GM12878 (cell line): Measurements from ENCODE around the gene NME5.

ENCODE experiments used
- ATF3 ChIP-seq: IDR thresholded peaks from 2 replicates; pipeline ENCODE4 v1.6.1; 2011; ENCODE audit warnings: low read depth, mild to moderate bottlenecking, low read length, moderate library complexity, borderline replicate concordance; ENCODE audit errors: extremely low read depth
- BACH1 ChIP-seq: fragments of 450-650 bp; IDR thresholded peaks from 2 replicates; pipeline ENCODE4 v1.6.1; 2017; ENCODE audit warnings: mild to moderate bottlenecking, borderline replicate concordance
- BRCA1 ChIP-seq: IDR thresholded peaks from 2 replicates; pipeline ENCODE4 v1.6.1; 2011; ENCODE audit warnings: low read depth, low read length, improper control_type of control experiment
- FOXM1 ChIP-seq: IDR thresholded peaks from 2 replicates; pipeline ENCODE4 v1.6.1; 2012; ENCODE audit warnings: low read depth, mild to moderate bottlenecking, inconsistent platforms, low read length, moderate library complexity
- POLR2A ChIP-seq: IDR thresholded peaks from 2 replicates; pipeline ENCODE4 v1.6.1; 2011; ENCODE audit warnings: low read depth, mild to moderate bottlenecking, low read length
- POLR2AphosphoS5 ChIP-seq: IDR thresholded peaks from 2 replicates; pipeline ENCODE4 v1.6.1; 2011; ENCODE audit warnings: mild to moderate bottlenecking, low read length, inconsistent platforms
- SKIL ChIP-seq: fragments of 450-650 bp; IDR thresholded peaks from 2 replicates; pipeline ENCODE4 v1.6.1; 2017; ENCODE audit warnings: mild to moderate bottlenecking, low read depth, inconsistent platforms; ENCODE audit not compliant: poor library complexity, severe bottlenecking
- USF2 ChIP-seq: IDR thresholded peaks from 2 replicates; pipeline ENCODE4 v1.6.1; 2011; ENCODE audit warnings: low read depth, low read length, improper control_type of control experiment, borderline replicate concordance
- ZSCAN29 ChIP-seq: fragments of 450-650 bp; IDR thresholded peaks from 2 replicates; pipeline ENCODE4 v1.6.1; 2017; ENCODE audit warnings: mild to moderate bottlenecking, moderate library complexity
- ZZZ3 ChIP-seq: IDR thresholded peaks from 2 replicates; pipeline ENCODE4 v1.6.1; 2011; ENCODE audit warnings: low read depth; ENCODE audit not compliant: control insufficient read depth, insufficient read length
- TF ChIP-seq, protein P1 (sequence below): IDR thresholded peaks from 2 replicates; pipeline ENCODE4 v1.6.1; 2012; ENCODE audit warnings: low read depth, low read length, improper control_type of control experiment
- TF ChIP-seq, protein P2 (sequence below): fragments of 450-650 bp; IDR thresholded peaks from 2 replicates; pipeline ENCODE4 v1.6.1; 2017; ENCODE audit warnings: mild to moderate bottlenecking
- TF ChIP-seq, protein P3 (sequence below), 3 experiments: IDR thresholded peaks in 2 of 3; conservative IDR thresholded peaks in 1 of 3; 2 replicates each; pipeline ENCODE4 v1.5.1; 2011; ENCODE audit warnings: low read depth in 3 of 3, low read length in 3 of 3, mild to moderate bottlenecking in 3 of 3, control low read depth in 2 of 3, moderate library complexity in 2 of 3, inconsistent platforms in 1 of 3, mixed read lengths in 1 of 3; ENCODE audit not compliant: control insufficient read depth in 2 of 3, insufficient read depth in 1 of 3; ENCODE audit errors: extremely low read depth in 1 of 3

GRCh38 chr5:138170299-138170698 lies 31.1 kb upstream of the NME5 start:
- TF ChIP-seq, protein P1, sequence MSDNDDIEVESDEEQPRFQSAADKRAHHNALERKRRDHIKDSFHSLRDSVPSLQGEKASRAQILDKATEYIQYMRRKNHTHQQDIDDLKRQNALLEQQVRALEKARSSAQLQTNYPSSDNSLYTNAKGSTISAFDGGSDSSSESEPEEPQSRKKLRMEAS: no peak
- TF ChIP-seq, protein P2, sequence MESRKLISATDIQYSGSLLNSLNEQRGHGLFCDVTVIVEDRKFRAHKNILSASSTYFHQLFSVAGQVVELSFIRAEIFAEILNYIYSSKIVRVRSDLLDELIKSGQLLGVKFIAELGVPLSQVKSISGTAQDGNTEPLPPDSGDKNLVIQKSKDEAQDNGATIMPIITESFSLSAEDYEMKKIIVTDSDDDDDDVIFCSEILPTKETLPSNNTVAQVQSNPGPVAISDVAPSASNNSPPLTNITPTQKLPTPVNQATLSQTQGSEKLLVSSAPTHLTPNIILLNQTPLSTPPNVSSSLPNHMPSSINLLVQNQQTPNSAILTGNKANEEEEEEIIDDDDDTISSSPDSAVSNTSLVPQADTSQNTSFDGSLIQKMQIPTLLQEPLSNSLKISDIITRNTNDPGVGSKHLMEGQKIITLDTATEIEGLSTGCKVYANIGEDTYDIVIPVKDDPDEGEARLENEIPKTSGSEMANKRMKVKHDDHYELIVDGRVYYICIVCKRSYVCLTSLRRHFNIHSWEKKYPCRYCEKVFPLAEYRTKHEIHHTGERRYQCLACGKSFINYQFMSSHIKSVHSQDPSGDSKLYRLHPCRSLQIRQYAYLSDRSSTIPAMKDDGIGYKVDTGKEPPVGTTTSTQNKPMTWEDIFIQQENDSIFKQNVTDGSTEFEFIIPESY: no peak
- TF ChIP-seq SKIL (no peak), POLR2AphosphoS5 (no peak), FOXM1 (no peak), ZSCAN29 (no peak), USF2 (no peak), BRCA1 (no peak), ZZZ3 (no peak), POLR2A (no peak), ATF3 (no peak), BACH1 (no peak)
- TF ChIP-seq, protein P3, sequence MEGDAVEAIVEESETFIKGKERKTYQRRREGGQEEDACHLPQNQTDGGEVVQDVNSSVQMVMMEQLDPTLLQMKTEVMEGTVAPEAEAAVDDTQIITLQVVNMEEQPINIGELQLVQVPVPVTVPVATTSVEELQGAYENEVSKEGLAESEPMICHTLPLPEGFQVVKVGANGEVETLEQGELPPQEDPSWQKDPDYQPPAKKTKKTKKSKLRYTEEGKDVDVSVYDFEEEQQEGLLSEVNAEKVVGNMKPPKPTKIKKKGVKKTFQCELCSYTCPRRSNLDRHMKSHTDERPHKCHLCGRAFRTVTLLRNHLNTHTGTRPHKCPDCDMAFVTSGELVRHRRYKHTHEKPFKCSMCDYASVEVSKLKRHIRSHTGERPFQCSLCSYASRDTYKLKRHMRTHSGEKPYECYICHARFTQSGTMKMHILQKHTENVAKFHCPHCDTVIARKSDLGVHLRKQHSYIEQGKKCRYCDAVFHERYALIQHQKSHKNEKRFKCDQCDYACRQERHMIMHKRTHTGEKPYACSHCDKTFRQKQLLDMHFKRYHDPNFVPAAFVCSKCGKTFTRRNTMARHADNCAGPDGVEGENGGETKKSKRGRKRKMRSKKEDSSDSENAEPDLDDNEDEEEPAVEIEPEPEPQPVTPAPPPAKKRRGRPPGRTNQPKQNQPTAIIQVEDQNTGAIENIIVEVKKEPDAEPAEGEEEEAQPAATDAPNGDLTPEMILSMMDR (IDR thresholded peaks at IDR 0.05 in 2 of 3, conservative IDR thresholded peaks at IDR 0.05 in 1 of 3; ENCODE audit: control insufficient read depth in 2 of 3, extremely low read depth in 1 of 3, insufficient read depth in 1 of 3, low read depth in 3 of 3, low read length in 3 of 3): no peak
